ENCODE measurements around the gene BCL7C. TPM values are rescaled to one million over a fixed set of nuclear protein-coding genes. Genes with fewer than 3 reads are reported as not detected.

BCL7C gene
- total and polyA plus RNA-seq, 2 of the 13 experiments (the other 11 are each of a cell fraction or from before 2014, with no cell fraction given): 17.7 to 33.8 TPM

DNA sequence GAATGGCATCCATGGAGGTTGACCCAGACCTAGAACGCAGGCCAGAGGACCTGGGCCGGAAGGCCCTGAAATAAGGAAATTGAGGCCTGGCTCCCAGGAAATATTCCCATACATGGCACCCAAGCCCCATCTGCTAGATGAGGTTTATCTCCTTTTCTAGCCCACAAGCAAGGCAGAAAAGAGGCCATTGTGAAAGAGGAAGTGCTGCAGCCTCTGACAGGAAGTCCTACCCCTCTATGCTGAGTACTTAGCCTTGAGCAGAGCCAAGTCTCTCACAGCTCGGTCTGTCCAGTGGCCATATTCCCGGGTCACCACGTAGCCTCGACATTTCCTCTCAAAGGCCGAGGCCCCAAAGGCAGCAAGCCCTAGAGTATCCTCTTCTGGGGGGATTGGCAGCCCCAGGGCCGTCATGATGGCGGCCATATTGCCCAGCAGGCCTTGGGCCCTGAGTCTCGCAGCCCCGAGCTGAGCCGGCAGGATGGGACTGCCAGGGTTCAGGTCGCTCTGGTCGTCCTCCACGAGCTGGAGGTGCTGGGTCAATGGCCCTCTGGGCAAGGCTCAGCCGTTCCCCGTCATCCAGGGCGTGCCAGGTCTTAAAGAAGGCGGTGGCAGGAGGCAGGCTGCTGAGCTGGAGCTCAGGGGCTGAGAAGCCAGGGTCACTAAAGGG, 10.4 kb upstream of the BCL7C start (continued):
- TF ChIP-seq, protein P1, sequence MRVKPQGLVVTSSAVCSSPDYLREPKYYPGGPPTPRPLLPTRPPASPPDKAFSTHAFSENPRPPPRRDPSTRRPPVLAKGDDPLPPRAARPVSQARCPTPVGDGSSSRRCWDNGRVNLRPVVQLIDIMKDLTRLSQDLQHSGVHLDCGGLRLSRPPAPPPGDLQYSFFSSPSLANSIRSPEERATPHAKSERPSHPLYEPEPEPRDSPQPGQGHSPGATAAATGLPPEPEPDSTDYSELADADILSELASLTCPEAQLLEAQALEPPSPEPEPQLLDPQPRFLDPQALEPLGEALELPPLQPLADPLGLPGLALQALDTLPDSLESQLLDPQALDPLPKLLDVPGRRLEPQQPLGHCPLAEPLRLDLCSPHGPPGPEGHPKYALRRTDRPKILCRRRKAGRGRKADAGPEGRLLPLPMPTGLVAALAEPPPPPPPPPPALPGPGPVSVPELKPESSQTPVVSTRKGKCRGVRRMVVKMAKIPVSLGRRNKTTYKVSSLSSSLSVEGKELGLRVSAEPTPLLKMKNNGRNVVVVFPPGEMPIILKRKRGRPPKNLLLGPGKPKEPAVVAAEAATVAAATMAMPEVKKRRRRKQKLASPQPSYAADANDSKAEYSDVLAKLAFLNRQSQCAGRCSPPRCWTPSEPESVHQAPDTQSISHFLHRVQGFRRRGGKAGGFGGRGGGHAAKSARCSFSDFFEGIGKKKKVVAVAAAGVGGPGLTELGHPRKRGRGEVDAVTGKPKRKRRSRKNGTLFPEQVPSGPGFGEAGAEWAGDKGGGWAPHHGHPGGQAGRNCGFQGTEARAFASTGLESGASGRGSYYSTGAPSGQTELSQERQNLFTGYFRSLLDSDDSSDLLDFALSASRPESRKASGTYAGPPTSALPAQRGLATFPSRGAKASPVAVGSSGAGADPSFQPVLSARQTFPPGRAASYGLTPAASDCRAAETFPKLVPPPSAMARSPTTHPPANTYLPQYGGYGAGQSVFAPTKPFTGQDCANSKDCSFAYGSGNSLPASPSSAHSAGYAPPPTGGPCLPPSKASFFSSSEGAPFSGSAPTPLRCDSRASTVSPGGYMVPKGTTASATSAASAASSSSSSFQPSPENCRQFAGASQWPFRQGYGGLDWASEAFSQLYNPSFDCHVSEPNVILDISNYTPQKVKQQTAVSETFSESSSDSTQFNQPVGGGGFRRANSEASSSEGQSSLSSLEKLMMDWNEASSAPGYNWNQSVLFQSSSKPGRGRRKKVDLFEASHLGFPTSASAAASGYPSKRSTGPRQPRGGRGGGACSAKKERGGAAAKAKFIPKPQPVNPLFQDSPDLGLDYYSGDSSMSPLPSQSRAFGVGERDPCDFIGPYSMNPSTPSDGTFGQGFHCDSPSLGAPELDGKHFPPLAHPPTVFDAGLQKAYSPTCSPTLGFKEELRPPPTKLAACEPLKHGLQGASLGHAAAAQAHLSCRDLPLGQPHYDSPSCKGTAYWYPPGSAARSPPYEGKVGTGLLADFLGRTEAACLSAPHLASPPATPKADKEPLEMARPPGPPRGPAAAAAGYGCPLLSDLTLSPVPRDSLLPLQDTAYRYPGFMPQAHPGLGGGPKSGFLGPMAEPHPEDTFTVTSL (CRISPR knock-in tag; IDR thresholded peaks at IDR 0.05; ENCODE audit: borderline replicate concordance): no peak
- TF ChIP-seq ZBTB44 (CRISPR knock-in tag; IDR thresholded peaks at IDR 0.05) (no peak), ZNF598 (CRISPR knock-in tag; IDR thresholded peaks at IDR 0.05; ENCODE audit: borderline replicate concordance) (no peak; the same call in 1 of the 2 replicates), IKZF4 (CRISPR knock-in tag; IDR thresholded peaks at IDR 0.05; ENCODE audit: borderline replicate concordance, low read depth, not compliant biosample characterization) (peak; percentile 30), ZNF749 (CRISPR knock-in tag; IDR thresholded peaks at IDR 0.05; ENCODE audit: borderline replicate concordance) (no peak), ZNF883 (CRISPR knock-in tag; IDR thresholded peaks at IDR 0.05; ENCODE audit: not compliant biosample characterization) (peak; percentile 35), ATRX (CRISPR knock-in tag; IDR thresholded peaks at IDR 0.05; ENCODE audit: borderline replicate concordance) (no peak), ZBTB7B (CRISPR knock-in tag; IDR thresholded peaks at IDR 0.05) (no peak), RXRB (CRISPR knock-in tag; IDR thresholded peaks at IDR 0.05; ENCODE audit: borderline replicate concordance) (no peak), ZNF441 (CRISPR knock-in tag; IDR thresholded peaks at IDR 0.05; ENCODE audit: borderline replicate concordance) (no peak), ZNF501 (CRISPR knock-in tag; IDR thresholded peaks at IDR 0.05) (0 out of 2 replicates have a peak, but pooled peaks have one; percentile 17), RBM22 (optimal IDR thresholded peaks at IDR 0.05; ENCODE audit: low read length) (no peak), SATB2 (CRISPR knock-in tag; IDR thresholded peaks at IDR 0.05) (no peak), PBX3 (CRISPR knock-in tag; IDR thresholded peaks at IDR 0.05; ENCODE audit: borderline replicate concordance) (no peak), BHLHE40 (IDR thresholded peaks at IDR 0.05; ENCODE audit: low read length) (no peak), SALL1 (CRISPR knock-in tag; IDR thresholded peaks at IDR 0.05) (0 out of 2 replicates have a peak, but pooled peaks have one; percentile 11)
- TF ChIP-seq, protein P2, sequence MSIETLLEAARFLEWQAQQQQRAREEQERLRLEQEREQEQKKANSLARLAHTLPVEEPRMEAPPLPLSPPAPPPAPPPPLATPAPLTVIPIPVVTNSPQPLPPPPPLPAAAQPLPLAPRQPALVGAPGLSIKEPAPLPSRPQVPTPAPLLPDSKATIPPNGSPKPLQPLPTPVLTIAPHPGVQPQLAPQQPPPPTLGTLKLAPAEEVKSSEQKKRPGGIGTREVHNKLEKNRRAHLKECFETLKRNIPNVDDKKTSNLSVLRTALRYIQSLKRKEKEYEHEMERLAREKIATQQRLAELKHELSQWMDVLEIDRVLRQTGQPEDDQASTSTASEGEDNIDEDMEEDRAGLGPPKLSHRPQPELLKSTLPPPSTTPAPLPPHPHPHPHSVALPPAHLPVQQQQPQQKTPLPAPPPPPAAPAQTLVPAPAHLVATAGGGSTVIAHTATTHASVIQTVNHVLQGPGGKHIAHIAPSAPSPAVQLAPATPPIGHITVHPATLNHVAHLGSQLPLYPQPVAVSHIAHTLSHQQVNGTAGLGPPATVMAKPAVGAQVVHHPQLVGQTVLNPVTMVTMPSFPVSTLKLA (IDR thresholded peaks at IDR 0.05): no peak

Measured in HepG2 (cell line).